Ishikawa (cell line): ENCODE measurements around the gene CSNK2B.

Experiments
- CEBPB ChIP-seq: IDR thresholded peaks from 2 replicates; pipeline ENCODE4 v1.6.1; 2012
- CREB1 ChIP-seq: IDR thresholded peaks from 2 replicates; pipeline ENCODE4 v1.6.1; 2012; ENCODE audit warnings: low read depth
- EGR1 ChIP-seq: IDR thresholded peaks from 2 replicates; pipeline ENCODE4 v1.6.1; 2012
- EP300 ChIP-seq: IDR thresholded peaks from 2 replicates; pipeline ENCODE4 v1.6.1; 2012; ENCODE audit warnings: borderline replicate concordance
- FOXM1 ChIP-seq: IDR thresholded peaks from 2 replicates; pipeline ENCODE4 v1.6.1; 2012; ENCODE audit warnings: low read depth, borderline replicate concordance
- MAX ChIP-seq: IDR thresholded peaks from 2 replicates; pipeline ENCODE4 v1.6.1; 2012
- NFIC ChIP-seq: IDR thresholded peaks from 2 replicates; pipeline ENCODE4 v1.6.1; 2012
- RAD21 ChIP-seq: IDR thresholded peaks from 2 replicates; pipeline ENCODE4 v1.6.1; 2012; ENCODE audit warnings: low read depth
- TAF1 ChIP-seq: IDR thresholded peaks from 2 replicates; pipeline ENCODE4 v1.6.1; 2012; ENCODE audit warnings: low read depth, mild to moderate bottlenecking
- TCF12 ChIP-seq: IDR thresholded peaks from 2 replicates; pipeline ENCODE4 v1.6.1; 2012; ENCODE audit warnings: low read depth
- TEAD4 ChIP-seq: IDR thresholded peaks from 2 replicates; pipeline ENCODE4 v1.6.1; 2012
- YY1 ChIP-seq: IDR thresholded peaks from 2 replicates; pipeline ENCODE4 v1.6.1; 2012; ENCODE audit warnings: low read depth
- ZBTB7A ChIP-seq: IDR thresholded peaks from 2 replicates; pipeline ENCODE4 v1.6.1; 2012; ENCODE audit warnings: low read depth
- TF ChIP-seq, protein P1 (sequence below): IDR thresholded peaks from 2 replicates; pipeline ENCODE4 v1.6.1; 2012
- TF ChIP-seq, protein P2 (sequence below): IDR thresholded peaks from 2 replicates; pipeline ENCODE4 v1.6.1; 2012; ENCODE audit warnings: low read depth, mild to moderate bottlenecking

Gene CSNK2B

DNA sequence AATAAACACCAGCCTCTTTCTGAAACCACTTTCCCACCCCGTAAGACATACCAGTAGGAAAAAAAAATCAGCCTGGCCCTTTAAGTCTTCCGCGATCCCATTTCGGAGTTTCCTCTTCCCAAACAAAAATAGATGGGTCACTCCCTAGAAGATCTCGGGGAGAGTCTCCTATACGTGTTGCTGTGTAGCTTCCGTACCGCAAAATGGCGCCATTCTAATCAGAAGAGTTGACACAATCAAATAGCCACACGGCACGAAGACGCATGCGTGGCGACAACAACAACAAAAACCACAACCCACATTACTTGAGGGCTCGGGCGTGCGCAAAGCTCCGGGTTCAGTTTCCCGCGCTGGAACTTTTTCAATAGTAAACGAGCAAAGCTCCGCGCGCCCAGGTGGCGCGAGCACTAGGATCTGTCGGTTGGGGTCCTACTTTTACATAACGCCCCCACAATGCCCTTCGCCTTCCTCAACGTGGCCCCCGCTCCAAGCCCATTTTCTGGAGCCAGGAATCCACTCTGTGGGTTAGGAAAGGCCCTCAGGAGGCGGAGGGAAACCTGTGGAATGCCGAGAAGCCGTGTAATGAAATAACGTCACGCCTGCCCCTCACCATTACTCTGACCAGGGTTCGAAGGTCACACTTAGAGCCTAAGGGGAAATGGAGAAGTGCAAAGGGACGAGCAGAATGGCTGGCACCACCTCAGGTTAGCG lies 935 bp upstream of the CSNK2B start, which contains the start of gene GPANK1:
Gene GPANK1, minus strand, starts transcription at position 208 of the 711 bp plus-strand sequence. CDS start 519 bp downstream, outside the sequence.
- TF ChIP-seq TCF12 (peak; percentile 62; the same call in 1 of the 2 replicates), EGR1 (no peak), CREB1 (peak; percentile 40; the same call in 1 of the 2 replicates), NFIC (peak; percentile 57), MAX (peak; percentile 95), TEAD4 (no peak), CEBPB (peak; percentile 61), FOXM1 (peak; percentile 57; the same call in 1 of the 2 replicates), RAD21 (no peak), YY1 (peak; percentile 96), ZBTB7A (no peak), EP300 (no peak), TAF1 (peak; percentile 39)
- TF ChIP-seq, protein P1, sequence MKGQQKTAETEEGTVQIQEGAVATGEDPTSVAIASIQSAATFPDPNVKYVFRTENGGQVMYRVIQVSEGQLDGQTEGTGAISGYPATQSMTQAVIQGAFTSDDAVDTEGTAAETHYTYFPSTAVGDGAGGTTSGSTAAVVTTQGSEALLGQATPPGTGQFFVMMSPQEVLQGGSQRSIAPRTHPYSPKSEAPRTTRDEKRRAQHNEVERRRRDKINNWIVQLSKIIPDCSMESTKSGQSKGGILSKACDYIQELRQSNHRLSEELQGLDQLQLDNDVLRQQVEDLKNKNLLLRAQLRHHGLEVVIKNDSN: no peak
- TF ChIP-seq, protein P2, sequence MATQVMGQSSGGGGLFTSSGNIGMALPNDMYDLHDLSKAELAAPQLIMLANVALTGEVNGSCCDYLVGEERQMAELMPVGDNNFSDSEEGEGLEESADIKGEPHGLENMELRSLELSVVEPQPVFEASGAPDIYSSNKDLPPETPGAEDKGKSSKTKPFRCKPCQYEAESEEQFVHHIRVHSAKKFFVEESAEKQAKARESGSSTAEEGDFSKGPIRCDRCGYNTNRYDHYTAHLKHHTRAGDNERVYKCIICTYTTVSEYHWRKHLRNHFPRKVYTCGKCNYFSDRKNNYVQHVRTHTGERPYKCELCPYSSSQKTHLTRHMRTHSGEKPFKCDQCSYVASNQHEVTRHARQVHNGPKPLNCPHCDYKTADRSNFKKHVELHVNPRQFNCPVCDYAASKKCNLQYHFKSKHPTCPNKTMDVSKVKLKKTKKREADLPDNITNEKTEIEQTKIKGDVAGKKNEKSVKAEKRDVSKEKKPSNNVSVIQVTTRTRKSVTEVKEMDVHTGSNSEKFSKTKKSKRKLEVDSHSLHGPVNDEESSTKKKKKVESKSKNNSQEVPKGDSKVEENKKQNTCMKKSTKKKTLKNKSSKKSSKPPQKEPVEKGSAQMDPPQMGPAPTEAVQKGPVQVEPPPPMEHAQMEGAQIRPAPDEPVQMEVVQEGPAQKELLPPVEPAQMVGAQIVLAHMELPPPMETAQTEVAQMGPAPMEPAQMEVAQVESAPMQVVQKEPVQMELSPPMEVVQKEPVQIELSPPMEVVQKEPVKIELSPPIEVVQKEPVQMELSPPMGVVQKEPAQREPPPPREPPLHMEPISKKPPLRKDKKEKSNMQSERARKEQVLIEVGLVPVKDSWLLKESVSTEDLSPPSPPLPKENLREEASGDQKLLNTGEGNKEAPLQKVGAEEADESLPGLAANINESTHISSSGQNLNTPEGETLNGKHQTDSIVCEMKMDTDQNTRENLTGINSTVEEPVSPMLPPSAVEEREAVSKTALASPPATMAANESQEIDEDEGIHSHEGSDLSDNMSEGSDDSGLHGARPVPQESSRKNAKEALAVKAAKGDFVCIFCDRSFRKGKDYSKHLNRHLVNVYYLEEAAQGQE: no peak

DNA sequence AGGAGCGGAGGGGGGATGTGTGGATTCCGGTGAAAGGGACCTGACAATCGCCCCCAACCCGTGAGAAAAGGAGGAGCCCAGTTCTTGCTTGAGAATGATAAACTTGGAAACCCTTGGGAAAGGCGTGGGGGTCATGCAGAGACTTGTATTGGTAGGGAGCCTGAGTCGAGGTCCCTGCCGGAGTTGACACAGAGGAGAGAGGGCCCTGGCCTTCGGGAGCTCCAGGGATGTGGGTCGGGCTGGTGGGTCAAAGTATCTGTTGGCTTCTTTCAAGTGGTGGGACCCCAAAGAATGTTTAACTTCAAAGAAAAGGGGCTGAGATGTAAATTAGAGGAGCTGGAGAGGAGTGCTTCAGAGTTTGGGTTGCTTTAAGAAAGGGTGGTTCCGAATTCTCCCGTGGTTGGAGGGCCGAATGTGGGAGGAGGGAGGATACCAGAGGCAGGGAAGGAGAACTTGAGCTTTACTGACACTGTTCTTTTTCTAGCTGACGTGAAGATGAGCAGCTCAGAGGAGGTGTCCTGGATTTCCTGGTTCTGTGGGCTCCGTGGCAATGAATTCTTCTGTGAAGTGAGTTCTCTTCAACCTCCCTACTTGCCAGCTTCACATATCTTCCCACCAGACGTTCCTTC lies 571 bp downstream of the CSNK2B start:
- TF ChIP-seq ZBTB7A (no peak), CEBPB (no peak), TEAD4 (no peak), FOXM1 (no peak), EGR1 (no peak), TCF12 (no peak), EP300 (no peak), MAX (no peak), RAD21 (no peak), TAF1 (no peak), CREB1 (no peak), NFIC (no peak), YY1 (no peak)
- TF ChIP-seq, protein P2: no peak
- TF ChIP-seq, protein P1: no peak

- TF ChIP-seq, protein P1: no peak
- no peak for TF ChIP-seq FOXM1
- TF ChIP-seq TCF12: no peak
- no peak for TF ChIP-seq TAF1
- TF ChIP-seq, protein P2: no peak
- TF ChIP-seq TEAD4: no peak
- no peak for TF ChIP-seq EGR1
- TF ChIP-seq CEBPB: no peak
- TF ChIP-seq EP300: no peak
- no peak for TF ChIP-seq ZBTB7A
- TF ChIP-seq RAD21: no peak
- no peak for TF ChIP-seq MAX
- TF ChIP-seq CREB1: no peak
- TF ChIP-seq NFIC: no peak
- TF ChIP-seq YY1: no peak
Measured at GRCh38 chr6:31669676-31670075, 3.8 kb downstream of the CSNK2B start, which contains the start of gene LY6G5B. TSS of gene LY6G5B (plus strand) at chr6:31669976. CDS start at chr6:31670951, 975 bp downstream.
